ENCODE data around the gene TCEAL7.
"Not testable (repeated sequence)": the region's sequence is repeated elsewhere in the genome, so short reads cannot be mapped to it uniquely, and the experiment has no call there.

TCEAL7 gene

GRCh38 chrX:103329991-103330390, at the start of gene TCEAL7:
TCEAL7 (plus strand) TSS chrX:103330239; CDS start chrX:103331404, 1,165 bp downstream.
- DNase-seq (ENCODE audit: low read depth) = no peak

- no peak for DNase-seq (ENCODE audit: low read depth)
Measured at GRCh38 chrX:103293118-103293517, 36.9 kb upstream of the TCEAL7 start.

- DNase-seq (ENCODE audit: low read depth) = no peak
Measured at GRCh38 chrX:103304705-103305104, 25.3 kb upstream of the TCEAL7 start.

GRCh38 chrX:103305666-103306065, 24.4 kb upstream of the TCEAL7 start:
- not testable (repeated sequence) for DNase-seq (ENCODE audit: low read depth)

GRCh38 chrX:103309860-103310554, 20.0 kb upstream of the TCEAL7 start:
- DNase-seq (ENCODE audit: low read depth) = no peak

DNA sequence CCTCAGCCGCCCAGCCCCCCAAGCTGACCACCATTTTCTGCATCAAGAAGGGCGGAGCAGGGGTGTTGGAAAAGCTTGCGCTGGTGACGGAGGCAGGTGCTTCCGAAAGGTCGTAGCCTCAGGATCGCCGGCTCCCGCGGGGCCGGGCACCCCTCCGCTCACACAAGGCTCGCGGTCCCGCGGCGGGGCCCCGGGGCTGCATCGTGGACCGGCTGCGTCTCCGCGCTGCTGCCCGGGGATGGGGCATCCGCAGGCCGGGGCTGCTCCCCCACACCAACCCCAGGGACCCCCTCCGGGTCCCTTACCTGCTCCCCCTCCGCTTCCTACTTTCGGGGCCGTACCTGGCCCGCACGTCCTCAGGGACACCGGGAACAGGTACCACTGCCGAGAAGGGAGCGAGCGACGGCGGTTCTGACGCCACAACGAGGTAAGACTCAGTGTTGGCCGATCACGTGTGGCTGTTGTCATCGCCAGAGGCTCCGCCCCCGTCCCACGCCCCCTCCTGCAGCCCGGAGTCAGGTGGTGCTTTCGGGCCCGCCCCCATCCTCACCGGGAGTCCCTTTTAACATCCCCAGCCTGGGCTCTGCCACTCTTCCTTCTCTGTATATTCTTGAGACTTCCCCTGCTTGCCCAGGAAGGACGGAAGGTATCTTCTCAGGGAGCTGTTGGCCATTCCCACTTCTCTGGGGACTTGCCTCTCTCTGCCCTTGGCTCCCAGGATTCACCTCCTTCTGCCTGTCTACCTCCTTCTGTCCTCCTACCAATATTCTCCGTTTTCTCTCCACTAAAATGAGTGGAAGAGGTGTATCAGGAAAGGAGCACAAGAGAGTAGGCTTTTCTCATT, 19.3 kb upstream of the TCEAL7 start, which contains the start of gene BEX2:
Gene BEX2, minus strand, starts transcription at position 436 of the 844 bp plus-strand sequence. CDS start 1,014 bp downstream, outside the sequence.
- peak; percentile 79 for DNase-seq (ENCODE audit: low read depth)

DNA sequence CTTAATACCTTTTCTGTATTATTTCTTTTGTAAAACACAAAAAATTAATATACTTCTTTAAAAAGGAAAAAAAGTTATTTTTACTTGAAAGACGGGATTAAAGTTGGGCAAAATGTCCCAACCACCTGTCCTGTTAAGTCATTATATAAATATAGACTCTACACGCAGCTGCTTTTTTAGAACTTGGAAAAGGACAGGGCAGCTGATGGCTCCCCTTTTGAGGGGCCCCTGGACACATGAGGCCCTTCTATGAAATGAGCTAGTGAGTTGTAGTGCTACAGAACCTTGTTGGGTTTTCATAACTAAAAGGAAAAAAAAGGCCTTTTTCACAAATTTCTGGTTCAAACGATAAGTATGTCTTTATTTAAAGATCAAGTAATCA, 18.6 kb upstream of the TCEAL7 start:
- DNase-seq (ENCODE audit: low read depth) = no peak

GRCh38 chrX:103330681-103331288, 746 bp downstream of the TCEAL7 start:
- DNase-seq (ENCODE audit: low read depth) = no peak

- DNase-seq (ENCODE audit: low read depth) = no peak
Measured at GRCh38 chrX:103338663-103339062, 8.6 kb downstream of the TCEAL7 start.

- DNase-seq (ENCODE audit: low read depth) = peak; percentile 14
Measured at GRCh38 chrX:103343105-103343504, 13.1 kb downstream of the TCEAL7 start.

DNA sequence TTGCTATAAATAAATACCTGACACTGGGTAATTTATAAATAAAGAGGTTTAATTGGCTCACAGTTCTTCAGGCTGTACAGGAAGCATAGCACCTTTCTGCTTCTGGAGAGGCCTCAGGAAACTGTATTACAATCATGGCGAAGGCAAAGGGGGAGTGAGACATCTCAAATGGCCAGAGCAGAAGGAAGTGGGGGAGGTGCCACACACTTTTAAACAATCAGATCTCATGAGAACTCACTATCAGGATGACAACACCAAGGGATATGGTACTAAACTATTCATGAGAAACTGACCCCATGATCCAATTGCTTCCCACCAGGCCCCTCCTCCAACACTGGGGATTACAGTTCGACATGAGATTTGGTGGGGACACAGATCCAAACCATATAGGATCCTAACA, 14.6 kb downstream of the TCEAL7 start:
- no peak for DNase-seq (ENCODE audit: low read depth)

GRCh38 chrX:103347682-103348397, 17.8 kb downstream of the TCEAL7 start:
- DNase-seq (ENCODE audit: low read depth) = no peak

- DNase-seq (ENCODE audit: low read depth) = no peak
Measured at GRCh38 chrX:103356130-103356798, 26.2 kb downstream of the TCEAL7 start, which contains the start of gene TCEAL9. TCEAL9 (plus strand) TSS chrX:103356506; CDS start chrX:103357685, 1,179 bp downstream.

GRCh38 chrX:103356858-103357257, 26.8 kb downstream of the TCEAL7 start:
- DNase-seq (ENCODE audit: low read depth) = no peak

- DNase-seq (ENCODE audit: low read depth) = no peak
Measured at GRCh38 chrX:103357871-103358270, 27.8 kb downstream of the TCEAL7 start.

- DNase-seq (ENCODE audit: low read depth) = not testable (repeated sequence)
Measured at GRCh38 chrX:103359605-103360004, 29.6 kb downstream of the TCEAL7 start.

DNA sequence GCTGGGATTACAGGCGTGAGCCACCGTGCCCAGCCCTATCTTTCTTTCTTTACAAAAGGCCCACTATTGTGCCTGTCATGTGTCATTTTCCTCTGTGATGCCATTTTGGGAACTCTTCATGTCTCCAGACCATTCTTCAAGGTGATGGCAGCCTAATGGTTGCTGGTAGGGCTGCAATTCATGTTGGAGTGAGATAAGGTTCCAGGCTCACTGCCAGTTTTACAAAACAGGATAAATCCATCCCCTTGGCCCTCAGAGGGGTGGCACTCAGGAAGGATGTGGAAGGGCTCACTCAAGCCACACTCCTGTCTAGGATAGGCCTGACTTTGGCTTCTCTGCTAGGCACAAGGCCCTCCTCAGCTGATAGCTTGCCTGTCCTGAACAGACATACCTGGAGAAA, 30.1 kb downstream of the TCEAL7 start:
- no peak for DNase-seq (ENCODE audit: low read depth)

DNA sequence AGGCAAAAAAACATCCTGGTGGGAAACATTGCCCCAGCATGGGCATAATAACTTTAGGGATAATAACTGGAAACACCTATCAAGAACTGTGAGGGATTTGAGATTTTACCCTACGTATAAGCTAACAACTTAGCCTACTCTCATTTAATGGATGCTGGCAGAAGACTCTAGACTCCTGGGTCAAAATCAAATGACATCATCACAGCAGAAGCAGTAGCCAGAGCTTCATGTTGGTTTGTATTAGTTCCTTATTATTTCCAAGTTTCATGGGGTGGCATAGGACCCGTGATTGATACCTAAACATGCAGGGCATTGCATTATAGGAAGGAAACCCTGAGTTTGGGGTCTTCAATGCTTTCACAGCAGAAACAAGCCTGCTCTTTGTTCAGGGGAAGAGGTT, 30.9 kb downstream of the TCEAL7 start:
- DNase-seq (ENCODE audit: low read depth) = no peak

DNA sequence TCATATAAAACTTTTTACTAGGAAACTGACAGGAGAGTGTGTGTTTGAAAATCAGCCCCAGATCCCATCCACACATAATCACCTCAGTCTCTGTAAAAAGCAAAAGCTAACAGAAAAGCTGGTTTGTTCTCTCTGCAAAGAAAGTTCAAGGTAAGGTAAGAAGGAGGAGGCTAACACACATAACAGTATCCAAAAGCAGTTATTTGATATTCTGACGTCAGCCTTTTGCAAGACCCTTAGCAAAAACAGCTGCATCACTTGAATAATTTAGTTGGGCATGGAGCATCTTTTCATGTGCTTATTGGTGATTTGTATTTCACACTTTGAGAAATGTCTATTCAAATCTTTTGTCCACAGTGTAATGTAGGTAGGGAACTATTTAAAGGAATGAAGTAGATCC, 31.8 kb downstream of the TCEAL7 start:
- DNase-seq (ENCODE audit: low read depth) = no peak

GRCh38 chrX:103362474-103362873, 32.4 kb downstream of the TCEAL7 start:
- no peak for DNase-seq (ENCODE audit: low read depth)

- no peak for DNase-seq (ENCODE audit: low read depth)
Measured at GRCh38 chrX:103363046-103363445, 33.0 kb downstream of the TCEAL7 start.
